HepG2 (cell line): Measurements from ENCODE around the gene IMPG2. TPM values are rescaled to one million over a fixed set of nuclear protein-coding genes. Genes with fewer than 3 reads are reported as not detected.

Experiments used
- ATAC-seq: fragments of 200-7000 bp; cut with Tn5 transposase; 3 replicates; pipeline ENCODE4 v1.9.1; 2020; ENCODE audit warnings: mild to moderate bottlenecking, moderate library complexity
- BruUV-seq: library from RNA; stranded (reverse); fragments of 400-500 nt; replicated peaks from 2 replicates; lab custom pipeline; 2021; lab: Mats Ljungman, UMichigan
- CTCF ChIA-PET: fragments of 300-600 bp; formaldehyde crosslinking; extraction: SDS; loops from one replicate; lab custom pipeline; 2021; ENCODE audit warnings: low total read pairs, inconsistent platforms, low intra/inter-chr PET ratio; lab: Yijun Ruan, JAX
- POLR2A ChIA-PET: fragments of 350-600 bp; sonication (Branson Sonifier 250); formaldehyde crosslinking; loops from one replicate; lab custom pipeline; 2020; ENCODE audit warnings: antibody characterized with exemption, inconsistent platforms; lab: Yijun Ruan, JAX
- DNase-seq: peaks from one replicate; pipeline ENCODE4 v3.0.0-alpha.2; 2015; ENCODE audit warnings: low spot score
- FAIRE-seq: peaks from 3 replicates; lab custom pipeline; 2011; peaks lifted over from hg19 to GRCh38; lab: Jason Lieb, UNC
- H2AFZ ChIP-seq: one replicate; pipeline ENCODE4 v1.6.1; 2011; ENCODE audit warnings: low read length, inconsistent platforms
- H3K27ac ChIP-seq: fragments of 300-600 bp; 3 replicates; pipeline ENCODE4 v1.8.0; 2011; ENCODE audit warnings: mixed run types, mild to moderate bottlenecking, mixed read lengths, low read length, inconsistent platforms; ENCODE audit not compliant: insufficient read depth; ENCODE audit errors: extremely low read length
- H3K27me3 ChIP-seq, 2 experiments: fragments of 200-600 bp in 1 of 2; 2 replicates in 1 of 2; 3 replicates in 1 of 2; pipeline versions ENCODE4 v1.6.0 to v1.8.0; 2011; ENCODE audit warnings: low read length in 2 of 2, mild to moderate bottlenecking in 2 of 2, moderate library complexity in 2 of 2, inconsistent platforms in 1 of 2; ENCODE audit not compliant: insufficient read depth in 2 of 2, control insufficient read depth in 1 of 2
- H3K36me3 ChIP-seq, 2 experiments: fragments of 200-600 bp in 1 of 2; replicated peaks in 1 of 2; 2 replicates in 1 of 2; 3 replicates in 1 of 2; pipeline versions ENCODE4 v1.5.1 to v1.8.0; 2011; ENCODE audit warnings: low read length in 2 of 2, inconsistent platforms in 1 of 2; ENCODE audit not compliant: insufficient read depth in 2 of 2, control insufficient read depth in 1 of 2
- H3K4me1 ChIP-seq: 2 replicates; pipeline ENCODE4 v1.5.1; 2012; ENCODE audit warnings: low read length, inconsistent platforms; ENCODE audit not compliant: insufficient read depth
- H3K4me2 ChIP-seq: 2 replicates; pipeline ENCODE4 v1.6.0; 2011; ENCODE audit warnings: low read depth, low read length, inconsistent platforms
- H3K4me3 ChIP-seq, 3 experiments: fragments of 200-600 bp in 1 of 3; sonication (generic), shearing (Covaris generic) in 1 of 3; replicated peaks in 1 of 3; 2 replicates each; pipeline ENCODE4 v1.5.1; 2011 to 2016; ENCODE audit warnings: low read length in 3 of 3, inconsistent platforms in 2 of 3, low read depth in 2 of 3, mild to moderate bottlenecking in 2 of 3, control low read depth in 1 of 3, mixed read lengths in 1 of 3; ENCODE audit not compliant: insufficient read depth in 1 of 3
- H3K79me2 ChIP-seq: one replicate; pipeline ENCODE4 v1.6.1; 2011; ENCODE audit warnings: low read length, inconsistent platforms; ENCODE audit not compliant: insufficient read depth
- H3K9ac ChIP-seq: 2 replicates; pipeline ENCODE4 v1.6.0; 2011; ENCODE audit warnings: mild to moderate bottlenecking, low read depth, low read length, inconsistent platforms; ENCODE audit not compliant: insufficient read depth
- H3K9me3 ChIP-seq: 2 replicates; pipeline ENCODE4 v1.5.1; 2012; ENCODE audit warnings: mild to moderate bottlenecking, low read length
- H4K20me1 ChIP-seq: 2 replicates; pipeline ENCODE4 v1.6.0; 2011; ENCODE audit warnings: inconsistent platforms, mild to moderate bottlenecking, low read length, moderate library complexity; ENCODE audit not compliant: insufficient read depth
- ATF7-NPFF ChIP-seq: sonication (generic); formaldehyde crosslinking; IDR thresholded peaks from 2 replicates; pipeline ENCODE4 v1.8.1; 2023; ENCODE audit warnings: mild to moderate bottlenecking, low read depth, missing genetic modification reagents, moderate library complexity
- CEBPB ChIP-seq: IDR thresholded peaks from 2 replicates; pipeline ENCODE4 v1.6.1; 2011; ENCODE audit warnings: low read depth, low read length, improper control_type of control experiment, borderline replicate concordance
- DRAP1 ChIP-seq: IDR thresholded peaks from 2 replicates; pipeline ENCODE4 v1.6.1; 2016; ENCODE audit warnings: missing genetic modification reagents, missing compliant biosample characterization
- DZIP1 ChIP-seq: sonication (generic); formaldehyde crosslinking; IDR thresholded peaks from 2 replicates; pipeline ENCODE4 v1.5.0; 2020; ENCODE audit warnings: mild to moderate bottlenecking, missing genetic modification reagents
- GFI1 ChIP-seq: sonication (generic); formaldehyde crosslinking; IDR thresholded peaks from 2 replicates; pipeline ENCODE4 v1.5.0; 2020; ENCODE audit warnings: missing genetic modification reagents, mild to moderate bottlenecking, borderline replicate concordance
- KDM6A ChIP-seq: IDR thresholded peaks from 2 replicates; pipeline ENCODE4 v1.6.1; 2016; ENCODE audit warnings: low read depth
- RXRB ChIP-seq: IDR thresholded peaks from 2 replicates; pipeline ENCODE4 v1.6.1; 2016; ENCODE audit warnings: borderline replicate concordance, missing genetic modification reagents, missing compliant biosample characterization
- SKI ChIP-seq: fragments of 450-650 bp; IDR thresholded peaks from one replicate; pipeline ENCODE4 v1.6.1; 2018; ENCODE audit warnings: mild to moderate bottlenecking; ENCODE audit not compliant: partially characterized antibody
- TARDBP ChIP-seq: sonication (generic); formaldehyde crosslinking; IDR thresholded peaks from 2 replicates; pipeline ENCODE4 v1.8.0; 2022; ENCODE audit warnings: mild to moderate bottlenecking, missing genetic modification reagents
- ZIK1 ChIP-seq: sonication (generic); formaldehyde crosslinking; IDR thresholded peaks from 2 replicates; pipeline ENCODE4 v1.5.0; 2020; ENCODE audit warnings: mild to moderate bottlenecking, low read depth, missing genetic modification reagents, borderline replicate concordance
- ZMYM2 ChIP-seq: sonication (generic); formaldehyde crosslinking; IDR thresholded peaks from 2 replicates; pipeline ENCODE4 v1.8.0; 2022; ENCODE audit warnings: mild to moderate bottlenecking, missing genetic modification reagents
- ZNF547 ChIP-seq: sonication (generic); formaldehyde crosslinking; IDR thresholded peaks from 2 replicates; pipeline ENCODE4 v1.5.1; 2020; ENCODE audit warnings: mild to moderate bottlenecking, missing genetic modification reagents
- ZNF761 ChIP-seq: sonication (generic); formaldehyde crosslinking; conservative IDR thresholded peaks from 2 replicates; pipeline ENCODE4 v1.4.0; 2020; ENCODE audit warnings: mild to moderate bottlenecking, missing genetic modification reagents
- WGBS: methylation state at CpG from one replicate; pipeline ENCODE4 v1.1.6; 2017; ENCODE audit warnings: low lambda C conversion rate; 5-methylcytosine and 5-hydroxymethylcytosine counted together
- in situ Hi-C: cut with HindIII; loops from 2 replicates; pipeline ENCODE4 v1.10.0; 2017; ENCODE audit warnings: low pct_unique_long_range_greater_than_20kb; ENCODE audit not compliant: extremely low pct_ligation_motif_present
- intact Hi-C: fragments of 100-400 bp; cut with micrococcal nuclease; formaldehyde crosslinking; loops from one replicate; pipeline ENCODE4 v1.10.0; 2022; ENCODE audit not compliant: unreplicated experiment
- polyA plus RNA-seq, 8 experiments: library from polyadenylated mRNA; depleted of rRNA in 3 of 8; stranded (reverse) in 7 of 8; unstranded in 1 of 8; fragments of >200 nt; fragmentation: Illumina TruSeq in 4 of 8; extraction: Trizol in 4 of 8; gene quantifications; 2 replicates each; pipeline versions ENCODE4 v1.2.1 to v1.2.3, GENCODE V29; 2011 to 2016; ENCODE audit warnings: low read depth in 4 of 8, missing spikeins in 1 of 8, mixed read lengths in 1 of 8; ENCODE audit not compliant: insufficient read depth in 1 of 8
- total RNA-seq, 5 experiments: library from RNA; depleted of rRNA; stranded (reverse); fragments of >200 nt; fragmentation: Illumina TruSeq; extraction: Trizol; gene quantifications; 2 replicates each; pipeline ENCODE4 v1.2.3, GENCODE V29; 2016; ENCODE audit warnings: low read depth in 1 of 5

The IMPG2 gene
- total and polyA plus RNA-seq, 2 of the 13 experiments (the other 11 are each of a cell fraction or from before 2014, with no cell fraction given), result 0.02 to 0.03 TPM

GRCh38 chr3:101217472-101218245 is 102.7 kb downstream of the IMPG2 start (continued):
- TF ChIP-seq DZIP1 (CRISPR knock-in tag), result no peak
- no peak for TF ChIP-seq ZMYM2 (CRISPR knock-in tag)
- no peak for TF ChIP-seq TARDBP (CRISPR knock-in tag)
- TF ChIP-seq DRAP1 (CRISPR knock-in tag), result no peak
- no peak for TF ChIP-seq ZNF547 (CRISPR knock-in tag)

GRCh38 chr3:101216710-101217465 is 103.5 kb downstream of the IMPG2 start:
- no peak overlapping the region for H2AFZ ChIP-seq
- CTCF ChIA-PET, result no interaction called here
- H3K4me2 ChIP-seq, result no peak overlapping the region
- FAIRE-seq, result no peak
- TF ChIP-seq ZNF761 (CRISPR knock-in tag) (no peak), CEBPB (peak; percentile 38; the same call in 1 of the 2 replicates), GFI1 (CRISPR knock-in tag) (no peak), ATF7-NPFF (CRISPR knock-in tag) (no peak), ZIK1 (no peak), KDM6A (CRISPR knock-in tag) (no peak), RXRB (CRISPR knock-in tag) (no peak), SKI (no peak)
- TF ChIP-seq, all 625 proteins: peak for 1
- ATAC-seq (no peak), DNase-seq (no peak)
- no peak overlapping the region for H3K4me3 ChIP-seq
- 0% methylated on average over 3 of the region's 3 CpGs for WGBS
- BruUV-seq, result no TSS peak
- no peaks in the 10 kb centered on the region for H3K4me1 ChIP-seq
- no peaks in the 10 kb centered on the region for H3K36me3 ChIP-seq
- intact Hi-C loops (no loop called here), in situ Hi-C loops (no loop called here)
- no peaks in the 10 kb centered on the region for H4K20me1 ChIP-seq
- POLR2A ChIA-PET, result no interaction called here
- peaks cover 10% of the 10 kb centered on the region for H3K9me3 ChIP-seq
- H3K27me3 ChIP-seq, result no peaks in the 10 kb centered on the region; a peak in 1 of 5 replicates
- no peak overlapping the region for H3K27ac ChIP-seq
- no peak overlapping the region for H3K9ac ChIP-seq
- no peaks in the 10 kb centered on the region for H3K79me2 ChIP-seq
